Right atrium auricular region (tissue), 2 donors: ENCODE results near the gene UBTD1. TPM values are rescaled to one million over a fixed set of nuclear protein-coding genes. Genes with fewer than 3 reads are reported as not detected.

Experiments
- DNase-seq: peaks from one replicate; pipeline ENCODE4 v3.0.0-alpha.2; 2019; ENCODE audit warnings: low spot score
- H3K27ac ChIP-seq, 2 donors: fragments of 200-600 bp; sonication (generic); 1 replicate in 1 of 2; 2 replicates in 1 of 2; pipeline ENCODE4 v1.5.1; 2016 to 2019
- H3K27me3 ChIP-seq, 2 donors: fragments of 200-600 bp; sonication (generic); one replicate each; pipeline versions ENCODE4 v1.5.1 to v1.6.0; 2017 to 2019
- H3K36me3 ChIP-seq: fragments of 200-600 bp; sonication (generic); one replicate; pipeline ENCODE4 v1.5.1; 2016
- H3K4me1 ChIP-seq, 2 donors: fragments of 200-600 bp; sonication (generic); one replicate each; pipeline versions ENCODE4 v1.5.1 to v1.6.0; 2017 to 2019
- H3K4me3 ChIP-seq, 2 donors: fragments of 200-600 bp; sonication (generic); 1 replicate in 1 of 2; 2 replicates in 1 of 2; pipeline ENCODE4 v1.5.1; 2017 to 2019; ENCODE audit warnings: mild to moderate bottlenecking in 1 of 2, moderate library complexity in 1 of 2
- H3K9me3 ChIP-seq, 2 donors: fragments of 200-600 bp; sonication (generic); one replicate each; pipeline ENCODE4 v1.5.1; 2019
- total RNA-seq, 2 donors: library from RNA; depleted of rRNA; stranded (reverse); fragments of >200 nt; gene quantifications; one replicate each; pipeline ENCODE4 v1.1.0, GENCODE V29; 2016
- TF ChIP-seq, protein P1 (sequence below), 2 donors: fragments of 200-600 bp; sonication (generic); IDR thresholded peaks; one replicate each; pipeline ENCODE4 v1.5.1; 2019; ENCODE audit warnings: antibody characterized with exemption in 2 of 2

UBTD1 gene
- total RNA-seq, 2 donors from 2014 or later, result 26.7 to 30.7 TPM

DNA sequence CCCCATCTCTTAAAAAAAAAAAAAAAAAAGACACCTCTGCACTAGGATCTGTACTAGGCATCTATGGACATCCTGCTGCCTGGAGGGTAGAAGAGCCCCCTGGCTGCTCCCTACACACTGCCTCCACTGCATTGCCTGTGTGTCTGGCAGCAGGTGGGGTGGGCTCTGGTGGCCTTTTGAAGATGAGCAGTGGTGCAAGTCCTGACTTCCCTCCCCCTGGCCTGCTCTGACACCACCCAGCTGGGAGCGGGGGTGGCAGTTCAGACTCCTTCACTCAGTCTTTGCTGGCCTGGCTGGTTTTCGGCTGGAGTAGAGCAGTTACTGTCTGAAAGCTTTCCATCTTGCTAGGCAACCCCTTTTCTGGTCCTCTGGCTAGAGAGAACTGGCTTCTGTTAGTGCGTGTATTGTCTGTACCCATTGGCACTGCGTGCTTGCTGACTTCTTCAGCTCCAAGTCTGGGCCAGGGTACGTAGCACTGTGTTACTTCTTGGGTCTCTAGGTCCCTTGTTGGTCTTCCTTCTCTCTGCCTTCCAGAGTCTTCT is 108.4 kb downstream of the UBTD1 start:
- Histone ChIP-seq H3K27ac (peak overlapping the region in 1 of 2 donors; percentile 90), H3K9me3 (no peaks in the 10 kb centered on the region), H3K4me1 (peaks cover 0 to 21% of the 10 kb centered on the region in 2 donors), H3K36me3 (no peaks in the 10 kb centered on the region), H3K4me3 (no peak overlapping the region), H3K27me3 (no peaks in the 10 kb centered on the region)
- TF ChIP-seq, protein P1, sequence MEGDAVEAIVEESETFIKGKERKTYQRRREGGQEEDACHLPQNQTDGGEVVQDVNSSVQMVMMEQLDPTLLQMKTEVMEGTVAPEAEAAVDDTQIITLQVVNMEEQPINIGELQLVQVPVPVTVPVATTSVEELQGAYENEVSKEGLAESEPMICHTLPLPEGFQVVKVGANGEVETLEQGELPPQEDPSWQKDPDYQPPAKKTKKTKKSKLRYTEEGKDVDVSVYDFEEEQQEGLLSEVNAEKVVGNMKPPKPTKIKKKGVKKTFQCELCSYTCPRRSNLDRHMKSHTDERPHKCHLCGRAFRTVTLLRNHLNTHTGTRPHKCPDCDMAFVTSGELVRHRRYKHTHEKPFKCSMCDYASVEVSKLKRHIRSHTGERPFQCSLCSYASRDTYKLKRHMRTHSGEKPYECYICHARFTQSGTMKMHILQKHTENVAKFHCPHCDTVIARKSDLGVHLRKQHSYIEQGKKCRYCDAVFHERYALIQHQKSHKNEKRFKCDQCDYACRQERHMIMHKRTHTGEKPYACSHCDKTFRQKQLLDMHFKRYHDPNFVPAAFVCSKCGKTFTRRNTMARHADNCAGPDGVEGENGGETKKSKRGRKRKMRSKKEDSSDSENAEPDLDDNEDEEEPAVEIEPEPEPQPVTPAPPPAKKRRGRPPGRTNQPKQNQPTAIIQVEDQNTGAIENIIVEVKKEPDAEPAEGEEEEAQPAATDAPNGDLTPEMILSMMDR (IDR thresholded peaks at IDR 0.05), result no peak
- no peak for DNase-seq

DNA sequence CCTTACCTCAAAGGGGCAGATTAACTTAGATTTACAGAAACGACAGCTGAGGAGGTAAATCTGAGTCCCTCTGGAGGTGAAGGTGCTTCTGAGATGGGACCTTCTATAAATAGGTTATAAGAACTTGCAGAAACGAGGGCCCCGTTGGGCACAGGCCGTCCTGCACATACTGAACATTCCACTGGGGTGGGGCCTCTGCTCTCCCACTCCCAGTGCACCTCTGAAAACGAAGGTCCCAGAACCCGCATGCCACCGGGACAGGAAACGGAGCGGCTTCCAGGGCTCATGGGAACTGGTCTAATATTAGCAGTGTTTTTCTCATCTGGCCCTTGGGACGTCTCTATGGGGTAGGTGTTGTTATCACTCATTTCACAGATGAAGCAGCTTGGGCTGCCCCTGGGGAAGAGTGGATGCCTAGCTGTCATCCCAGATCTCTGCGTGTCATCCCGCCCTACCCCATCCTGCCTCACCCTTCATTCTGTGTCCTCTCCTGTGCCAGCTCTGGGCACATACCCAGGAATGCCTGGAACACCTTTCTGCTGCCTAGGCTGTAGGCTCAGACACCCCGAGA is 110.4 kb downstream of the UBTD1 start:
- Histone ChIP-seq H3K36me3 (no peaks in the 10 kb centered on the region), H3K27ac (peak overlapping the region; percentile 75 to 90), H3K27me3 (no peaks in the 10 kb centered on the region), H3K4me1 (peaks cover 0 to 29% of the 10 kb centered on the region in 2 donors), H3K4me3 (no peak overlapping the region), H3K9me3 (no peaks in the 10 kb centered on the region)
- DNase-seq, result peak; percentile 73
- TF ChIP-seq, protein P1 (IDR thresholded peaks at IDR 0.05), result no peak

DNA sequence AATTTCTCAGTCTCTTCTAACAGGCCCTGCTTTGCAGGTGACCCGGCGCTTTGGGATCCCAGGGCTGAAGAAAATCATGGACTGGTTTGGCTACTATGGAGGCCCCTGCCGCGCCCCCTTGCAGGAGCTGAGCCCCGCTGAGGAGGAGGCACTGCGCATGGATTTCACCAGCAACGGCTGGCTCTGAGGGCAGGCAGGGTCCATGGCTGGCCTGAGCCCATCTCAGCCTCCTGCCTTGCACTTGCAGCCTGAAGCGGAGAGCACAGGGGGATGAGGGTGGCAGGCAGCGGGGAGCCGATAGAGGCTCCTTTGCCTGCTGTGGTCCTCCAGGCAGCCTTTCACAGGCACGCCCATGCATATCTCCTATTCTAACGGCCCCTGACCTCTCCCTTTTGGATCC is 112.7 kb downstream of the UBTD1 start:
- no peaks in the 10 kb centered on the region for H3K27me3 ChIP-seq
- no peaks in the 10 kb centered on the region for H3K9me3 ChIP-seq
- peak overlapping the region; percentile 6 to 90 for H3K27ac ChIP-seq
- H3K36me3 ChIP-seq, result no peaks in the 10 kb centered on the region
- DNase-seq, result no peak
- TF ChIP-seq, protein P1 (IDR thresholded peaks at IDR 0.05), result no peak
- H3K4me1 ChIP-seq, result peaks cover 0 to 29% of the 10 kb centered on the region in 2 donors
- H3K4me3 ChIP-seq, result no peak overlapping the region

DNA sequence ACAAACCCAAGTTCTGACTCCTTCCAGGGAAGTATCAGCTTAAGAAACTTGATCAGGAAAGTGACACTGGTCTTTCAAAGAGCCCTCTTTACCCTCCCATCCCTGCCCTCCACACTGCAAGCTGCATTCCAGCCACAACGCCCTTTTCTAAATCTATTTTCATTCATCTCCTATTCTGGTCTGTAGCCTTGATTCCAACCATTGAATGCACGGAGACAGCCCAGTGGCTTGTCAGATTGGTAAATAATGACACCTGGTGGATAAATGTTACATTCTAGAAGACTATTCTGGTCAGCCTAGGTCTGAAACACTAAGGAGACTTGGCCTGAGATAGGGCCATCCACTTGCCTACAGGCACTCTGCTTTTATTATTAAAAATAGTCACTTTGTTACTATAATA is 113.7 kb downstream of the UBTD1 start:
- Histone ChIP-seq H3K27me3 (no peaks in the 10 kb centered on the region), H3K9me3 (no peaks in the 10 kb centered on the region), H3K4me1 (peaks cover 0 to 29% of the 10 kb centered on the region in 2 donors), H3K4me3 (no peak overlapping the region), H3K36me3 (no peaks in the 10 kb centered on the region), H3K27ac (peak overlapping the region; percentile 6 to 90)
- TF ChIP-seq, protein P1 (IDR thresholded peaks at IDR 0.05), result peak in 1 of 2 donors; percentile 68
- DNase-seq, result no peak

DNA sequence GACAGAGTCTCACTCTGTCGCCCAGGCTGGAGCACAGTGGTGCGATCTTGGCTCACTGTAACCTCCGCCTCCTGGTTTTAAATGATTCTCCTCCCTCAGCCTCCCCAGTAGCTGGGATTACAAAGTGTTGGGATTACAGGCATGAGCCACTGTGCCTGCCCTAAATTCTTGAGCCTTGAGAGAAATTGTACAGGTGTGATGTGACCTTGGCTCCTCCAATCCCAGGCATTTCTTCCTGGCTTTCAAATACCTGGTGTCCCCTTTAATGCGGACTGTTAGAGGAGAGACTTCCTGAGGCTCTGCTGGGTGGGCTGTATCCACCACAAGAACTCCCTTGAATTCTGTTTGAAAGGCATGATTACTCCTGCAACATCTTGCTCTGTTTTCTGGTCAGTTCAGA is 119.6 kb downstream of the UBTD1 start:
- Histone ChIP-seq H3K27ac (no peak overlapping the region), H3K4me1 (no peaks in the 10 kb centered on the region)
- no peak for DNase-seq

More for the DNA sequence above, 119.6 kb downstream of the UBTD1 start:
- Histone ChIP-seq H3K4me3 (no peak overlapping the region), H3K36me3 (no peaks in the 10 kb centered on the region), H3K27me3 (no peaks in the 10 kb centered on the region), H3K9me3 (no peaks in the 10 kb centered on the region)
- TF ChIP-seq, protein P1 (IDR thresholded peaks at IDR 0.05), result no peak
